G401.6 (cell line): ENCODE results near the gene SLC6A18.
"Not testable (repeated sequence)": the region's sequence is repeated elsewhere in the genome, so short reads cannot be mapped to it uniquely, and the experiment has no call there.

Experiments used
- FAIRE-seq: peaks from 2 replicates; lab custom pipeline; 2012; peaks lifted over from hg19 to GRCh38; lab: Jason Lieb, UNC

The SLC6A18 gene

GRCh38 chr5:1276930-1277329 lies 51.7 kb downstream of the SLC6A18 start:
- FAIRE-seq = no peak

- FAIRE-seq = no peak
Measured at GRCh38 chr5:1277331-1277730, 52.1 kb downstream of the SLC6A18 start.

GRCh38 chr5:1277781-1278180 lies 52.6 kb downstream of the SLC6A18 start:
- FAIRE-seq = no peak

- no peak for FAIRE-seq
Measured at GRCh38 chr5:1278216-1278615, 53.0 kb downstream of the SLC6A18 start.

GRCh38 chr5:1278656-1279442 lies 53.7 kb downstream of the SLC6A18 start:
- no peak for FAIRE-seq

- no peak for FAIRE-seq
Measured at GRCh38 chr5:1279443-1280151, 54.4 kb downstream of the SLC6A18 start.

- FAIRE-seq = no peak
Measured at GRCh38 chr5:1280177-1281037, 55.2 kb downstream of the SLC6A18 start.

GRCh38 chr5:1281038-1281882 lies 56.1 kb downstream of the SLC6A18 start:
- FAIRE-seq = no peak

GRCh38 chr5:1282131-1282992 lies 57.2 kb downstream of the SLC6A18 start:
- FAIRE-seq = no peak

- not testable (repeated sequence) for FAIRE-seq
Measured at GRCh38 chr5:1282993-1283728, 58.0 kb downstream of the SLC6A18 start.

- not testable (repeated sequence) for FAIRE-seq
Measured at GRCh38 chr5:1283729-1284041, 58.5 kb downstream of the SLC6A18 start.

GRCh38 chr5:1284336-1284970 lies 59.3 kb downstream of the SLC6A18 start:
- not testable (repeated sequence) for FAIRE-seq

GRCh38 chr5:1285141-1285540 lies 60.0 kb downstream of the SLC6A18 start:
- no peak for FAIRE-seq

- FAIRE-seq = no peak
Measured at GRCh38 chr5:1285883-1286291, 60.7 kb downstream of the SLC6A18 start.

- no peak for FAIRE-seq
Measured at GRCh38 chr5:1288439-1289335, 63.5 kb downstream of the SLC6A18 start.

- not testable (repeated sequence) for FAIRE-seq
Measured at GRCh38 chr5:1289559-1289958, 64.4 kb downstream of the SLC6A18 start.

- not testable (repeated sequence) for FAIRE-seq
Measured at GRCh38 chr5:1290956-1291355, 65.8 kb downstream of the SLC6A18 start.

GRCh38 chr5:1291611-1292080 lies 66.5 kb downstream of the SLC6A18 start:
- no peak for FAIRE-seq
